ENCODE data around the gene RSPH1.

Gene RSPH1

DNA sequence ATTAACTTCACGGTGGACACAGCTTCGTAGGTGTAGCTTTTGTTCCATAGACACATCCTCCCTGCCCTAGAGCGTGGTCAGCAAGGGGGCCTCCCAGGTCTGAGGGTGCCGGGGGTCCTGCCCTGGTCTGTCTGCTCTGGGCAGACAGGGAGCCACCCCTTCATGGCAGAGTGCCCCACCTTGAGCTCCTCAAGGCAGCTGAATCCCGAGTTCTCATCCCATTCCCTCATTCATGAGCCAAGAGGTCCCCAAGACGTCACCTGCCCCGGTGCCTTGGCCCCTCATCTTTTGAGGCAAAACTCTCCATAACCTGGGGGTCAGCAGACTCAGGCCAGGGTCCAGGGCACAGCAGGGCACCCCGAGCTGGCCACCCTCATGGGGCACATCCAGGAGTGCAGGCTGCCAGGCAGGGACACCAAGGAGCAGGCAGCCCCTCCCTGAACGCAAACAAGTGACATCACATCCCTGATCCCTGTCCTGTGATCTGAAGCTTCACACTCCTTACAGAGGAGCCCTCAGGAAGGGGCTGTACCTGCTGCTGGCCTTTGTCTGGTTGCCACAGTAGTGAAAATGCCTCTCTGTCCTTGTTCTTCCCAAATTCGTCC is 69.0 kb downstream of the RSPH1 start:
- no peak for DNase-seq (ENCODE audit: low read depth)

DNA sequence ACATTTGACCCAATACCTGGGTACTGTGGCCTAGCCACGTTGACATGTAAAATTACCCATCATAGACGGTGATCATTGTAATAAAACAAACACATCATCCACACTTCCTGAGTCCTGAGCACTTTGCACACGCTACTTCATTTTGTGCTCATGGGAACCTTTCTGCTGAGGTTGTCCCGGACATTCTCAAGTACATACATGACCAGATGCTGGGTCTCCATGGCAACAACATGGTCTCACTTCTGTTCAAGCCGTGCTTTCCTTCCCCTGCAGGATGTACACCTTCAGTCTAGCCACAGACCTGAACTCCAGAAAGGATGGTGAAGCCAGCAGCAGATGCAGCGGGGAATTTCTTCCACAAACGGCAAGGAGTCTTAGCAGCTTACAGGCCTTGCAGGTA is 69.6 kb downstream of the RSPH1 start:
- DNase-seq (ENCODE audit: low read depth), result no peak

DNA sequence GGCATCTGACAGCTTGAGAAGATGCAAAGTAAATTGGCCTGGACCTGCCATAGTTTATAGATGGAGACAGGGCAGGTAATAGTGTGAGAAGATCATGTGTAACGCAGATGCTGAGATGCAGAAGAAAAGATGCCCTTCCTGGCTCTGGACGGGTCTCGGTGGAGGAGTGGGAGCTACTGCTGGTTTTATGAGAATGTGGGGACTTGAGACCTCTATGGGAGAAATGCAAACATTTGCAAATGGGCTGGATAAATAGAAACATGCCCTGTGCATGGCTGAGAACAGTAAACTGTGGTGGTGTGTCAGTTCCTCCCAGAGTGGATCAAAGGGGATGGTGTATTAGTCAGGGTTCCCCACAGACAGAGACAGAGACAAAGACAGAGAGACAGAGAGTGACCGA is 70.4 kb downstream of the RSPH1 start:
- no peak for DNase-seq (ENCODE audit: low read depth)

DNA sequence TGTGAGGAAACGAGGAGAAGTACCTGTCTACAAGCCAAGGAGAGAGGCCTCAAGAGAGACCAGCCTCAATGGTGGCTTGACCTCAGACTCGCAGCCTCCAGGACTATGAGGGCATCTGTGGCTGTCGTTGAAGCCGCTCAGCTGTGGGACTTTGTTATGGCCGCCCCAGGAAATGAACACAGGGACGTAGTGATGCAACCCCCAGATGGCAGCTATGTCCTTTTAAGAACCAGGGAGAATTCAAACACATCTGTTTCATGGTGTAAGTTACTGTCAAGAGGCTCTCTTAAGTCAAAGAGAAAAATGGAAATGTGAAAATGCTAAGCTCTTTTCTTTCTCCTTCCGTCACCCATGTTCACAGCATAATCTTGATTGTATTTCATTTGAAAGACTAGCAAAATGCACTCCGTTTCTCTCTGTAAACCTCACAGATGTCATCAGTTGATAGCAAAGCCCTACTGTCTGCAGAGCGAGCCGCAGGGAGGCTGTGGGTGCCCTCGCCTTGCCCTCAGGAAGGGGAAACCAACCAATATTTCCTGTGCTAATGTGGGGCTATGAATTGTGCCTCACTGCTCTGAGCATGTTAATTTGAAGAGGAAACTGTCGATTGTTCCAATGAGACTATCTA is 71.0 kb downstream of the RSPH1 start:
- DNase-seq (ENCODE audit: low read depth), result no peak

DNA sequence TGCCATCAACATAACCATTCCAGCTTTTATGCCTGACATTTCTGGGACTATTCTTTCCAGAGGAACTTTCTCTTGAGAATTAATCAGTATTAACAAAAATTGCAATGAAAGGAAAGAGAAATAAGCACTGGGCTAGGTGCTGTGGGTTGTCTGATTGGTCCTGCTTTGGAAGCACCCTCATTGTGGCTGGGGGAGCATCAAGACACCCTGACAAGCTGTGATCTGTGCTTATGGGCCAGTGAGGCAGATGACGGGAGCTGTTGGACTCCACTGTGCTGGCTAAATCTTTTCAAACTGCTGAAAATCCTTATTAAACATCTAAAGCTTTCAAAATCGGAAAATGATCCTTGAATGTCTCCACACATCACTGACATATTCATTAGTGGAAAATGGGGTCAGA is 72.3 kb downstream of the RSPH1 start:
- no peak for DNase-seq (ENCODE audit: low read depth)

DNA sequence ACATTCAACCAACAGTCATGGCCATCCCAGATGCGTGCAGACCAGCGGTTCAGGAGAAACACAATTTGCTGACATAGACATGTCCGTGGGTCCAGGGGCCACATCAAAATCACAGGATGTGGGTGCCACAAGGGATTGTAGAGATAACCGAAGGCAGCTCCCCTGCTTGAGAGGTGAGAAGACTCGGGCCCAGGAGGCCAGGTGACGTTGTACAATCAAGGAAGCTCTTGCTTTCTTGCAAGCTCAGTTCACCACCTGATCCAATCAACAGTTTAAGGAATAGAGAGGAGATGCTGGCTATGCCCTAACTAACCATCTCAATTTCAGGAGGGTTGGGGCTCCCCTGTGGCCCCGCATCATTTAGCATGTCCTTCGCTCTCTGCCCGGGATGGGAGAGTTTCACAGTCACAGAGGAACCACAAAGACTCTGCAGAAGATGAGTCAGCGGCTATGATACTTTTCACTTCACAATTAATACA is 72.8 kb downstream of the RSPH1 start:
- DNase-seq (ENCODE audit: low read depth), result no peak

Data from stimulated activated CD8-positive, alpha-beta memory T cell treated with anti-CD3 and anti-CD28 coated beads, Interleukin-7, amount 100 ng/mL, for 24 hours (primary cell).